Stomach (tissue), 4 donors: ENCODE data around the gene SLC26A4.

Source experiments
- CTCF ChIP-seq, 7 experiments: fragments of 450-650 bp in 4 of 7; fragments of 200-600 bp in 3 of 7; sonication (generic) in 3 of 7; IDR thresholded peaks; one replicate each; pipeline ENCODE4 v1.5.1; 2016 to 2019; ENCODE audit warnings: antibody characterized with exemption in 7 of 7, control low read depth in 2 of 7, mild to moderate bottlenecking in 1 of 7
- EP300 ChIP-seq: sonication (generic); formaldehyde crosslinking; IDR thresholded peaks from one replicate; pipeline ENCODE4 v1.6.1; 2017; ENCODE audit warnings: antibody characterized with exemption
- POLR2A ChIP-seq, 4 donors: fragments of 450-650 bp; IDR thresholded peaks; one replicate each; pipeline ENCODE4 v1.6.1; 2016; ENCODE audit warnings: antibody characterized with exemption in 4 of 4, control low read depth in 2 of 4, mild to moderate bottlenecking in 1 of 4, moderate library complexity in 1 of 4
- POLR2AphosphoS5 ChIP-seq, 3 donors: sonication (generic); formaldehyde crosslinking; IDR thresholded peaks; one replicate each; pipeline ENCODE4 v1.6.1; 2016; ENCODE audit warnings: antibody characterized with exemption in 3 of 3

- TF ChIP-seq POLR2AphosphoS5 (IDR thresholded peaks at IDR 0.05) (no peak), CTCF (IDR thresholded peaks at IDR 0.05) (no peak), POLR2A (IDR thresholded peaks at IDR 0.05) (no peak), EP300 (no peak)
These were observed 15.6 kb downstream of the SLC26A4 start for GRCh38 chr7:107676249-107676648.
